ENCODE results near the gene FBXL14. TPM values are rescaled to one million over a fixed set of nuclear protein-coding genes. Genes with fewer than 3 reads are reported as not detected.
A peak's percentile ranks its signal among the peaks of the same experiment; 100 is the strongest.

FBXL14 gene, protein sequence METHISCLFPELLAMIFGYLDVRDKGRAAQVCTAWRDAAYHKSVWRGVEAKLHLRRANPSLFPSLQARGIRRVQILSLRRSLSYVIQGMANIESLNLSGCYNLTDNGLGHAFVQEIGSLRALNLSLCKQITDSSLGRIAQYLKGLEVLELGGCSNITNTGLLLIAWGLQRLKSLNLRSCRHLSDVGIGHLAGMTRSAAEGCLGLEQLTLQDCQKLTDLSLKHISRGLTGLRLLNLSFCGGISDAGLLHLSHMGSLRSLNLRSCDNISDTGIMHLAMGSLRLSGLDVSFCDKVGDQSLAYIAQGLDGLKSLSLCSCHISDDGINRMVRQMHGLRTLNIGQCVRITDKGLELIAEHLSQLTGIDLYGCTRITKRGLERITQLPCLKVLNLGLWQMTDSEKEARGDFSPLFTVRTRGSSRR
- total RNA-seq (10 to 100 TPM; 13.0 to 21.4 (median 19.8) TPM), polyA plus RNA-seq (10 to 100 TPM in 1 of 3 donors, 1 to 10 TPM in 2; 1.9 to 10.1 (median 5.0) TPM)
- long read RNA-seq, donor 1, partial matches to known transcripts, result 0 of 1 reads
- long read RNA-seq, donor 1, other reads (novel, unspliced or antisense), result 0 of 1 reads
- long read RNA-seq, donor 2, partial matches to known transcripts, result 0 of 5 reads
- long read RNA-seq, donor 2, other reads (novel, unspliced or antisense), result 5 of 5 reads

DNA sequence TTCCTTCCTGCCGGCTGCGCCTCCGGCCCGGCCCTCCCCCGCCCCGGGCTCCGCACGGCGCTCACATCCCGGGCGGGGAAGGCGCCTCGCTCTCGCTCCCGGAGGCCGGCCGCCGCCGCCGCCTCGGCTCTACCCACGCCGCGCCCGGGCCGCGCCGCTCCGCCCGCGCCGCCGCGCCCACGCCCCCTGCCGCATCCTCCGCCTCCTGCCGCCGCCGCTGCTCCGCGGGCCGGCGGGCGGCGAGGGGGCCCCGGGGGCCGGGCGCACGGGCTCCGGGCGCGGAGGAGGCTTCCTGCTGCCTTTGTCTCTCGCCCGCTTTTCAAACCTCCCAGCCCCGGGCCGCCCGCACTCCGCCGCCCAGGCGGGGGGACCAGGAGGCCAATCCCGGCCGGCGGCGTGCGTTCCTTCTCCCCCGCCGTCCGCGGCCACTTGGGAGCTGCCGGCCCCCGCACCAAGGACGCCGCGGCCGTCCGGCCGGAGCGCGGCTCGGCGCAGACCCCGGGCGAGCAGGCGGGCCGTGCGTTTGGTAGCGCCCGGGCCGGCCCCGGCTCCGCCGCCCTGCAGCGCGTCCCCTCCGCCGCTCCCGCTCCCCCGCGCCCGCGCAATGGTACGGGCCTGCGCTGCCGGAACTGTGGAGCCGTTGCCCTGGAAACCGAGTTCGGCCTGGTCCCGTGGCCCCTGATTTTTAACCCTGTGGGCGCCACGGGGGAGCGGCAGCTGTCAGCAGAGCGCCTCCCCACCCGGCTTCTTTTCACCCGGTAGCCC, at the start of gene FBXL14:
Gene FBXL14 (minus strand): TSS at position 321 of the 765 bp plus-strand sequence. CDS start 515 bp downstream, outside the sequence.
- peak; percentile 97 for DNase-seq
- peaks cover 0 to 4% (median 0%) of the 10 kb centered on the region in 6 donors for H3K36me3 ChIP-seq
- peak within 1 kb of the TSS; percentile 80 to 98 (median 96) for H3K27ac ChIP-seq
- peak within 1 kb of the TSS; percentile 58 to 98 (median 94) for H3K4me3 ChIP-seq
- no peaks in the 10 kb centered on the region for H3K27me3 ChIP-seq (replicated peaks in 1 of 7)
- TF ChIP-seq CTCF (IDR thresholded peaks at IDR 0.05 in 8 of 11, conservative IDR thresholded peaks at IDR 0.05 in 3 of 11), result peak in 1 of 11 experiments; percentile 9
- TF ChIP-seq POLR2AphosphoS5 (IDR thresholded peaks at IDR 0.05), result peak; percentile 77 to 86 (median 81)
- peak in 1 of 3 donors; percentile 13 for TF ChIP-seq POLR2A (IDR thresholded peaks at IDR 0.05)
- H3K4me1 ChIP-seq, result peaks cover 23 to 63% (median 52%) of the 10 kb centered on the region in 6 donors
- intact Hi-C loops (cut with DNase I; ENCODE audit: low total_unique reads), result loop anchor here (10.0 kb wide), 1 partner anchor 1020 kb away; no protein-coding TSS in a partner anchor
- 0 to 1% (median 0%) methylated on average over 12 to 115 of the region's 115 CpGs for WGBS, 5 donors
- H3K9me3 ChIP-seq, result no peaks in the 10 kb centered on the region

DNA sequence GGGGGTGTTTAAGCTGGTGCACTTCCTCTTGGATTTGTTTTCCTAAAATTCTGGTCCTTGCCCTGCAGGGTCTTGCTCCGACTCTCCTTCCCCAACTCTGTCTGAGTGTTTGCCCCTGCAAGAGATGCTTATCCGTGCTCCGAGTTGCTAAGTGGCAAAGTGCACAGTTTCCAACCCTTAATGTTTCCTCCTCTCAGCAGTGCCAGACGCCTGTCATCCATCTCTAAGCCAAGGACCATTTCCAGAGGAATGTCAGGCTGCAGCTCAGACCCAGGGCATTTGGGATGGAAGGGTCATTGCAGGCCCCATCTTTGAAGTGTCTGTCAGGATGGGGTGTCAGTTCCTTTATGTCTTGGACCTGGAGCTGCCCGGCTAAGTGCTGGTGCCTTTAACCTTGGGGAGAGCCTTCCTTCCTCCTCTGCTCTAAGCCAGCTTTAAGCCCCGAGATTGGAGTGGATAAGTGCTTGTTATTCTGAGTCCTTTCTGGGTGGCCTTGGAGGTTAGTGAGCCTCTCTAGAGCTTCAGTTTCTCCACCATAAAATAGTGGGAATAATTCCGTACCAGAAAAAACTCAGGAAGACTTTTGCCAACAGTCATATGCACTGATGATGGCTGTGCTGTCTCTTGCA, 49.6 kb upstream of the FBXL14 start:
- intact Hi-C loops (cut with DNase I; ENCODE audit: low total_unique reads), result no loop called here
- peaks cover 0 to 5% (median 0%) of the 10 kb centered on the region in 6 donors for H3K36me3 ChIP-seq
- WGBS, 5 donors, result 55 to 70% (median 61%) methylated on average over 7 of the region's 7 CpGs
- H3K27me3 ChIP-seq (replicated peaks in 1 of 7), result no peaks in the 10 kb centered on the region
- TF ChIP-seq POLR2A (IDR thresholded peaks at IDR 0.05), result no peak
- no peak for TF ChIP-seq POLR2AphosphoS5 (IDR thresholded peaks at IDR 0.05)
- TF ChIP-seq CTCF (IDR thresholded peaks at IDR 0.05 in 8 of 11, conservative IDR thresholded peaks at IDR 0.05 in 3 of 11), result no peak
- H3K4me3 ChIP-seq, result no peak overlapping the region
- DNase-seq, result no peak
- H3K9me3 ChIP-seq, result no peaks in the 10 kb centered on the region
- peaks cover 0 to 38% (median 14%) of the 10 kb centered on the region in 6 donors for H3K4me1 ChIP-seq
- no peak overlapping the region for H3K27ac ChIP-seq

- no peaks in the 10 kb centered on the region for H3K9me3 ChIP-seq
- intact Hi-C loops (cut with DNase I; ENCODE audit: low total_unique reads), result no loop called here
- no peak for DNase-seq
- no peaks in the 10 kb centered on the region for H3K27me3 ChIP-seq (replicated peaks in 1 of 7)
- no peak overlapping the region for H3K27ac ChIP-seq
- H3K4me1 ChIP-seq, result peaks cover 0 to 38% (median 14%) of the 10 kb centered on the region in 6 donors
- 87 to 99% (median 93%) methylated on average over 9 of the region's 9 CpGs for WGBS, 5 donors
- H3K36me3 ChIP-seq, result peaks cover 0 to 5% (median 0%) of the 10 kb centered on the region in 6 donors
- no peak overlapping the region for H3K4me3 ChIP-seq
- TF ChIP-seq CTCF (IDR thresholded peaks at IDR 0.05 in 8 of 11, conservative IDR thresholded peaks at IDR 0.05 in 3 of 11), result no peak
- TF ChIP-seq POLR2A (IDR thresholded peaks at IDR 0.05), result no peak
- TF ChIP-seq POLR2AphosphoS5 (IDR thresholded peaks at IDR 0.05), result no peak
These were observed 48.7 kb upstream of the FBXL14 start for GRCh38 chr12:1643043-1643442.
